ENCODE measurements around the gene DOK6. TPM values are rescaled to one million over a fixed set of nuclear protein-coding genes. Genes with fewer than 3 reads are reported as not detected.

The DOK6 gene
- not detected in 2 replicates for total RNA-seq

DNA sequence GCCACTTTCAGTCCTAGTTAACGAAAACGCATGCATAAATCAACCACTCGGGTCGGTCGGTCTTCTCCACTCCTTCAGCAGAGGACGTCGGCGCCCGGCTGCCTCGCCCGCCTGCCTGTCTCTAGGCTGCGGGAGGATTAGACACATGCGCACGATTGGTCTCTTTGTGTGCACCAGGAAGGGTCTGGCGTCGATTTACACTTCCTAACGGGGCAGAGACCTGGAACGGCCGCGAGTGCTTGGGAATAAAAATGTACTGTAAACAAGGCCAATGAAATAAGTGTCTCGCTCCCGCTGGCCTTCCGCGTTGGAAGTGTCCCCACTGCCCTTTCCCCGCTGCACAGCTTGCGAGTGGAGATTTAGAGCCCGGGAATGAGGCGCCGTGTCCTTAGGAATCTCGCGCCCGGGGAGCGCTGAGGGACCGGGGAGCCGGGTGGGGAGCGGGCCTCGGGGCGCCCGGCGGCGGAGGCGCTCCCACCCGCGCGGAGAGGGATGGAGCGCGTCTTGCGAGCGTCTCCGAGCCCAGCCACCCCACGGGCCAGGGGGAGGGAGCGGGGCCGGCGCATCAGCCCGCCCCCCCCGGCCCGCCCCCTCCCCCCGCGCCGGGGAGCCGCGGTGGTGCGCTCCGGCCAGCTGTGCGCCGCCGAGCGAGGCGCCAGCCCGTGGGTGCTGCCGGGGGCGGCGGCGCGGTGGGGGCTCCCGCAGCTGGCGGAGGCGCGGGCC is at the start of gene DOK6:
DOK6 (plus strand) TSS at position 636 of the 723 bp plus-strand sequence.

All from hair follicular keratinocyte (primary cell).